AG10803 (cell line): ENCODE results near the gene MAEA.

ENCODE experiments used
- DNase-seq: peaks from one replicate; pipeline ENCODE4 v3.0.0; 2010; ENCODE audit warnings: low read depth
- H3K4me3 ChIP-seq: 2 replicates; pipeline ENCODE4 v1.5.1; 2011; ENCODE audit warnings: mild to moderate bottlenecking, low read length, control low read depth
- TF ChIP-seq, protein P1 (sequence below): conservative IDR thresholded peaks from 2 replicates; pipeline ENCODE4 v1.5.1; 2011; ENCODE audit warnings: mild to moderate bottlenecking, low read length, control low read depth, inconsistent platforms

MAEA gene

DNA sequence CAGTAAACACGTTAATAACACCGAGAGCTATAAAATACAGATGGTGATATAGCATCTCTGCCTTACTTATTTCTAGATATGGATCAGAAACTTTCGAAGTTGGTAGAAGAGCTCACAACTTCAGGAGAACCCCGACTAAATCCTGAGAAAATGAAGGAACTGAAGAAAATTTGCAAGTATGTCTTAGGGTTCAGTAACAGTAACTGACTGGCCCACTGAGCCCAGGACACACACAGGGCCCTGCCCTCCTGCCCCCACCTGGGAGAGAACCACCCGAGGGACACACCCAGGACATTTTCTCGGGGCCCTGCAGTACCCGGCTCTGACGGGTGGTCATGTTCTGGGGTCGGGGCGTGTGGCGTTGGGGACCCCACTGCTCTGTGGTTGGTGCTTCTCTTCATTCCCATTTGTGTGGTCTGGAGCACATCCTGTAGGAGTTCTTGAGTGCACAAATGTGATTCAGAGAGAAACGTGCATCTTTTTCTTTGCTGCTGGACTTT is 58.4 kb downstream of the MAEA start:
- TF ChIP-seq, protein P1, sequence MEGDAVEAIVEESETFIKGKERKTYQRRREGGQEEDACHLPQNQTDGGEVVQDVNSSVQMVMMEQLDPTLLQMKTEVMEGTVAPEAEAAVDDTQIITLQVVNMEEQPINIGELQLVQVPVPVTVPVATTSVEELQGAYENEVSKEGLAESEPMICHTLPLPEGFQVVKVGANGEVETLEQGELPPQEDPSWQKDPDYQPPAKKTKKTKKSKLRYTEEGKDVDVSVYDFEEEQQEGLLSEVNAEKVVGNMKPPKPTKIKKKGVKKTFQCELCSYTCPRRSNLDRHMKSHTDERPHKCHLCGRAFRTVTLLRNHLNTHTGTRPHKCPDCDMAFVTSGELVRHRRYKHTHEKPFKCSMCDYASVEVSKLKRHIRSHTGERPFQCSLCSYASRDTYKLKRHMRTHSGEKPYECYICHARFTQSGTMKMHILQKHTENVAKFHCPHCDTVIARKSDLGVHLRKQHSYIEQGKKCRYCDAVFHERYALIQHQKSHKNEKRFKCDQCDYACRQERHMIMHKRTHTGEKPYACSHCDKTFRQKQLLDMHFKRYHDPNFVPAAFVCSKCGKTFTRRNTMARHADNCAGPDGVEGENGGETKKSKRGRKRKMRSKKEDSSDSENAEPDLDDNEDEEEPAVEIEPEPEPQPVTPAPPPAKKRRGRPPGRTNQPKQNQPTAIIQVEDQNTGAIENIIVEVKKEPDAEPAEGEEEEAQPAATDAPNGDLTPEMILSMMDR = no peak

DNA sequence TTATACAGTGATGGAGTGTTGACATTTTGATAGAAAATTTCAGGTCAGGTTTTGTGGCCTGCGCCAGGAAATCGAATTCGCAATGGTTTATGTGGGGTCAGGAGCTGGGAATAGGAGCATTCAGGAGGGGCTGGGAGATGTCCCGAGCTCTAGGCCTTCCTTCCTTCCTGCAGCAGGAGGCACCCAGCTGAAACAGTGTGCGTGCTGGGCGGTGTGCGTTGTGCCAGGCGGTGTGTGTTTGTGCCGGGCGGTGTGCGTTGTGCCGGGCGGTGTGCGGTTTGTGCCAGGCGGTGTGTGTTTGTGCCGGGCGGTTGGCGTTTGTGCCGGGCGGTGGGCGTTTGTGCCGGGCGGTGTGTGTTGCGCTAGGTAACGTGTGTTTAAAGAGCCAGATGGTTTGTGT is 59.1 kb downstream of the MAEA start:
- TF ChIP-seq, protein P1 = no peak
- DNase-seq = no peak
- no peak overlapping the region for H3K4me3 ChIP-seq

More for the DNA sequence above, 58.4 kb downstream of the MAEA start:
- H3K4me3 ChIP-seq = peak overlapping the region; percentile 51
- no peak for DNase-seq

DNA sequence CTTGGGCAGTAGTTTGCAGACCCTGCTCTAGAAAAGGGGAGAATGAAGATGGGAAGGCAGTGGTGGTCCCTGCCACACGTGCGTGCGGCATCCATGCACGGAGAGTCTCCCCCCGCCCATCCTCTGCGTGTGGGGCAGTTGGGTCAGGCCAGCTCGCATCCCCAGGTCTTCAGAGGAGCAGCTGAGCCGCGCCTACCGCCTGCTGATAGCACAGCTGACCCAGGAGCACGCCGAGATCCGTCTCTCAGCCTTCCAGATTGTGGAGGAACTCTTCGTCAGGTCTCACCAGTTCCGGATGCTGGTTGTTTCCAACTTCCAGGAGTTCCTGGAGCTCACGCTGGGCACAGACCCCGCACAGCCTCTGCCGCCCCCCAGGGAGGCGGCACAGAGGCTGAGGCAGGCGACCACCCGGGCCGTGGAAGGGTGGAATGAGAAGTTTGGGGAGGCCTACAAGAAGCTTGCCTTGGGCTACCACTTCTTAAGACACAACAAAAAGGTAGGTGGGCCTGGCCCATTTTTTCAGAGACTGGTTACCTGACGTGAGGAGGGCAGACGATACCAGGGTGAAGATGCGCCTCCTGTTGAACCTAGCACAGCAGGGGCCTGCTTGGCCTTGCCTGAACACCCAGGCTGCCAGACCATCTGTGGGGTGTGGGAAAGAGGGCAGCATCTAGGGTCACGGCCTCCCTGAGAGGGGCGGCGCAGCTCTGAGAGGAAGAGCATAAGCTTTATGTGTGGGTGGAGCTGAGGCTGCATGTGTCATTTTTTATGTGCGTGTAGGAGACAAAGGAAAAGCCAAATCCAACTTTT is 59.9 kb downstream of the MAEA start:
- TF ChIP-seq, protein P1 = no peak
- no peak for DNase-seq
- no peak overlapping the region for H3K4me3 ChIP-seq

DNA sequence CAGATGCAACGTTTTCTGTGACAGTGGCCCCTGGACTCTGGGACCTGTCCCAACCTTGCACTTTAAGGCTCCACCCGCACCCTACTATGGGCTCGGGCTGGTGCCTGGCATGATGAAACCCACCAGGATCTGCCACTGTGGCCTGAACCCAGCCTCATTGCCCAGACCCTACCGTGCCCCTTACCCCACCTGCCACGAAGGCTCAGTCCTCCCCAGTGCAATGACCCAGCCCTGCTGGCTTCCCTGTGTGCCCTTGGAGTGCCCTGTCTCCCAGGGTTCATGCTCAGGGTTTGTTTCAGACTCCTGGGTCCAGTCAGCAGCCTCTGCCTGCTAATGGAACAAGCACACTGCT is 60.5 kb downstream of the MAEA start:
- TF ChIP-seq, protein P1 = no peak
- no peak overlapping the region for H3K4me3 ChIP-seq
- DNase-seq = no peak

DNA sequence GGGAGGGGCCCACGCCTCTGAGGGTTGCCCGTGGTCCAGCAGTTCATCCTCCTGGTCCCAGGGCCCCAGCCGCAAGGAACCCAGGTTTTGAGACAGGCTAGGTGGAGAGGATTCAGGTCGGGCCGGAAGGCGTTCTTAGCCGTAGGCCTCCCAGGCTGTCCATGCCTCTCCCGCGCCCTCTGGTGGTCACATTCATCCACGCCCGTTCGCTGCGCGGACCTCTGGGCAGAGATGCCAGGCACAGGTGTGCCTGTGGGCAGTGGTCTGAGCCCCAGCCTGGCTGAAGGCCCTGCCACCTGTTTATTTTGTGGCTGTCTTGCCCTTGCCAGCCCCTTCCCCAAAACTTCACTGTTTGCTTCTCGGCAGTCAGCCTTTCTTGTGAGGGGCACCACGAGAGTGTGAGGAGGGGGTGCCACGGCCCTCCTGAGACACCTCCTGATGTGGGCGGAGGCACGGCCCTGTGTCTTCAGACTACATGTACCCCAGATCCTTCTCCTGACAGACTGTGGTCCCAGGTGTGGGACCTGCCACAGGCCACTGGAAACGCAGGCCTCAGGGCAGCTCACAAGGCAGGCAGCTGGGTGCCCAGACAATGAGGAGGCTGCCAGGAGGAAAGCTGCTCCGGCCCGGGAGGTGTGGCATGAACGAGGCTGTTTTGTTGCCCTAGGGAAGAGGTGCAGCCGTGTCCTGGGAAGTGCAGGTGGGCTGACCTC is 62.3 kb downstream of the MAEA start:
- peak; percentile 64 for DNase-seq
- no peak overlapping the region for H3K4me3 ChIP-seq
- TF ChIP-seq, protein P1 = peak; percentile 85

DNA sequence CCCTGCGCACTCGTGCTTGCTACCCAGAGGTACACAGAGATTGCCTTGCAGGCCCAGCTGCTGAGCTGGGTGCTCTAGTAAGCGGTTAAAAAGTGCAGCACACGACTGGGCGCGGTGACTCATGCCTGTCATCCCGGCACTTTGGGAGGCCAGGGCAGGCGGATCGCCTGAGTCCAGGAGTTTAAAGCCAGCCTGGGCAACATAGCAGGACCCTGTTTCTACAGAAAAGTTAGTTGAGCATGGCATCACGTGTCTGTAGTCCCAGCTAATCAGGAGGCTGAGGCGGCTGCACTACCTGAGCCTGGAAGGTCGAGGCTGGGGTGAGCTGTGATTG is 62.8 kb downstream of the MAEA start:
- TF ChIP-seq, protein P1 = no peak
- DNase-seq = no peak
- H3K4me3 ChIP-seq = no peak overlapping the region
